ENCODE results near the gene NAP1L5. TPM values are rescaled to one million over a fixed set of nuclear protein-coding genes. Genes with fewer than 3 reads are reported as not detected.

Gene NAP1L5
- total RNA-seq, 1 experiment from 2014 or later, result 1.8 TPM

DNA sequence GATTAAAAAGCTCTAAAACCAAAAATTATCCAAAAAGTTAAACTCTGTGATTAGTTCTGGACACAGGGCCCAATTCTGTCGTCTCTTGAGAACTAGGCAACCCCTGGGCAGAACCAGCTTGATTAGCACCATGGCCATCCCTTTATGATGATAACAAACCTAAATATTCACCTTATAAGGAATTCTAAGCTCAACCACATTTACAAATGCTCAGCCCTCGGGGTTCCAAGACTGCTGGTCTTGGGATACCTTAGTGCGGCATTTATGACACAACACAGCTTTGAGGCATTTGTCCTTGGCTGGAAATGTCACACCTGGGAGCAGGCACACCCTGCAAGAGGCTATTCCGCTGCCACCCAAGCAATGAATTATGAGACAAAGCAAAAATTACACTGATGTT, 27.5 kb upstream of the NAP1L5 start (continued):
- TF ChIP-seq, protein P1, sequence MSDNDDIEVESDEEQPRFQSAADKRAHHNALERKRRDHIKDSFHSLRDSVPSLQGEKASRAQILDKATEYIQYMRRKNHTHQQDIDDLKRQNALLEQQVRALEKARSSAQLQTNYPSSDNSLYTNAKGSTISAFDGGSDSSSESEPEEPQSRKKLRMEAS (IDR thresholded peaks at IDR 0.05), result no peak

DNA sequence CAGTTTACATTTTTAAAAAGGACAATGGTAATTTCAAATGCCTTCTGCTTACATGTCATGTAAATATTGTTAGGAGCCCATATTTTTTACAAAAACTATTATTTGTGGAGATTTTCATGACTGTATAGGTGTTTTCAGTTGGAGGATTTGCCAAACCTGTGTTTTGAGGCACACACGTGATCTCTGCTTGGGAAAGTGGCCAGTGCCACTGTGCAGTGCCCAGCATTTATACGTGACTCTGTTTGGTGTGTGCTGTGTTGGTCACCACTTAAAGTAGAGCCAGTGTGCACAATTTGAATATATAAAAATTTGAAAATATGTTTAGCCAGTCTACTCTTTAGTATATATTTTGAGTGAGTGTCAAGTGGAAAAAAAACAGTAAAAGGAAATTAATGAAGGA, 26.8 kb upstream of the NAP1L5 start:
- no peaks in the 10 kb centered on the region for H3K27me3 ChIP-seq (ENCODE audit: insufficient read depth, low read length)
- CTCF ChIA-PET, result no interaction called here
- intact Hi-C loops (cut with micrococcal nuclease), result no loop called here
- 0 out of 4 replicates have a peak, but pooled peaks cover 0 to 3% of the 10 kb centered on the region in 2 experiments for H3K36me3 ChIP-seq (ENCODE audit: control insufficient read depth in 1 of 2, insufficient read depth in 2 of 2, low read length in 2 of 2)
- no TSS peak for BruUV-seq (replicated peaks)
- H3K9me3 ChIP-seq (ENCODE audit: control insufficient read depth in 1 of 2, insufficient read depth in 1 of 2, low read depth in 1 of 2, low read length in 2 of 2), result no peaks in the 10 kb centered on the region
- H3K79me2 ChIP-seq (ENCODE audit: insufficient read depth, low read length), result no peaks in the 10 kb centered on the region
- POLR2A ChIA-PET, result no interaction called here
- no peak overlapping the region for H3K27ac ChIP-seq (ENCODE audit: low read depth, low read length)
- DNase-seq (ENCODE audit: low read depth, low spot score) (no peak), ATAC-seq (no peak)
- H3K4me3 ChIP-seq (replicated peaks in 1 of 2; ENCODE audit: low read depth in 1 of 2, low read length in 2 of 2), result no peak overlapping the region
- H3K4me2 ChIP-seq (ENCODE audit: low read length), result no peak overlapping the region
- no peak overlapping the region for H3K9ac ChIP-seq (ENCODE audit: low read length)
- TF ChIP-seq CBX3 (IDR thresholded peaks at IDR 0.05; ENCODE audit: low read depth) (no peak), ZFX (IDR thresholded peaks at IDR 0.05) (no peak), EGR1 (IDR thresholded peaks at IDR 0.05; ENCODE audit: low read depth) (no peak), SIN3A (IDR thresholded peaks at IDR 0.05; ENCODE audit: low read depth) (no peak), EZH2phosphoT487 (IDR thresholded peaks at IDR 0.05; ENCODE audit: borderline replicate concordance) (no peak), CTCF (IDR thresholded peaks at IDR 0.05 in 2 of 3, conservative IDR thresholded peaks at IDR 0.05 in 1 of 3; ENCODE audit: borderline replicate concordance in 1 of 3, insufficient read depth in 1 of 3, low read depth in 2 of 3, low read length in 2 of 3) (no peak), ZNF274 (IDR thresholded peaks at IDR 0.05; ENCODE audit: low read depth, low read length) (no peak), RAD21 (IDR thresholded peaks at IDR 0.05; ENCODE audit: low read depth) (no peak), CEBPB (IDR thresholded peaks at IDR 0.05; ENCODE audit: low read depth) (no peak), REST (IDR thresholded peaks at IDR 0.05; ENCODE audit: low read depth) (no peak)
- H3K4me1 ChIP-seq (ENCODE audit: control insufficient read depth in 1 of 2, insufficient read depth in 2 of 2, low read length in 2 of 2), result no peaks in the 10 kb centered on the region
- H4K20me1 ChIP-seq (ENCODE audit: insufficient read depth), result no peaks in the 10 kb centered on the region
- no peak overlapping the region for H2AFZ ChIP-seq (ENCODE audit: low read depth, low read length, poor library complexity, severe bottlenecking)
- no peaks in the 10 kb centered on the region for H3K9me2 ChIP-seq (ENCODE audit: insufficient read depth)
- RAD21 ChIA-PET (ENCODE audit: low non-redundant PET in 1 of 2, low total read pairs in 2 of 2, uncharacterized antibody in 2 of 2, unreplicated experiment in 2 of 2), result no interaction called here

All from HCT116 (cell line).